NK-92 treated with Interleukin-12 subunit alpha and Interleukin-12 subunit beta, amount 100 ng/mL, for 24 hours (cell line): Measurements from ENCODE around the gene TMEM150A.
"Not testable (repeated sequence)": the region's sequence is repeated elsewhere in the genome, so short reads cannot be mapped to it uniquely, and the experiment has no call there.

Experiments used
- DNase-seq: peaks from one replicate; lab custom pipeline; 2025; lab: John Stamatoyannopoulos, UW

The TMEM150A gene

DNA sequence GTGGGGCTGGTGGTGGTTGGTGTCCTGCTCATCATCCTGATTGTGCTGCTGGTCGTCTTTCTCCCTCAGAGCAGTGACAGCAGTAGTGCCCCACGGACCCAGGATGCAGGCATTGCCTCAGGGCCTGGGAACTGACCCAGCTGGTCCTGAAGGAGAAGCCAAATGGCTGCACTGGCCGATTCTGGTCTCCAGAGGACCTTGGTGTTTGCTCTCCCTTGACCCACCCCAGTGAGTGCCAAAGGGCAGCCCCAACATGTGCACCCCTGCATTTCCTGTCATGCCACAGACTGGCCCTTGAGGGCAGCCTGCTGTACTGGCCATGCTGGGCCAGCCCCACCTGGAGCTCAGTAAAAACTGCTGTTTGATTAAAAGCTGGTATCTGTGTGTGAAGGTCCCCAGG lies 9.5 kb downstream of the TMEM150A start:
- DNase-seq, result no peak

DNA sequence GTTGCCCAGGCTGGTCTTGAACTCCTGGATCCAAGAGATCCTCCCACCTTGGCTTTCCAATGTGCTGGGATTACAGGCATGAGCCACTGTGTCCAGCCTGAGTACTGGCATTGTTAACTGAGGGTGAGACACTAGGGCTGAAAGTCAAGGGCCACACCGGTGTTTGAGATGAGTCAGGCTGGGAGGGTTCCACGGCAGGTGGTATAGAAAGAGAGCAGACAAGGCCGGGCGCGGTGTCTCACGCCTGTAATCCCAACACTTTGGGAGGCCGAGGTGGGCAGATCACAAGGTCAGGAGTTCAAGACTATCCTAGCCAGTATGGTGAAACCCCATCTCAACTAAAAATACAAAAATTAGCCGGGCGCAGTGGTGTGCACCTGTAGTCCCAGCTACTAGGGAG lies 10.2 kb downstream of the TMEM150A start:
- DNase-seq, result not testable (repeated sequence)

DNA sequence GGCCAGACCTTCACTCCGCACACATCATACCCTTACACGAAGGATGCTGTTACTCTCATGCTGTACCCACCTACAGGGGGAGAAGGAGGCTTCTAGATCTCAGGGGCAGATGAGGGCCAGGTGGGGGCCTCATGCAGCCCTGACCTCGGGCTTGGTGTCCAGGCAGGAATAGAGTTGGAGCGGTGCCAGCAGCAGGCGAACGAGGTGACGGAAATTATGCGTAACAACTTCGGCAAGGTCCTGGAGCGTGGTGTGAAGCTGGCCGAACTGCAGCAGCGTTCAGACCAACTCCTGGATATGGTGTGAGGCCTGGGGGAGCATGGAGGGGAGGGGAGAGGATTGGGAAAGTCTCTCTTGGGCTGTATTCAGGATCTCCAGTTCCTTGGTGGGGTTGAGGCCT lies 10.9 kb downstream of the TMEM150A start:
- no peak for DNase-seq

DNA sequence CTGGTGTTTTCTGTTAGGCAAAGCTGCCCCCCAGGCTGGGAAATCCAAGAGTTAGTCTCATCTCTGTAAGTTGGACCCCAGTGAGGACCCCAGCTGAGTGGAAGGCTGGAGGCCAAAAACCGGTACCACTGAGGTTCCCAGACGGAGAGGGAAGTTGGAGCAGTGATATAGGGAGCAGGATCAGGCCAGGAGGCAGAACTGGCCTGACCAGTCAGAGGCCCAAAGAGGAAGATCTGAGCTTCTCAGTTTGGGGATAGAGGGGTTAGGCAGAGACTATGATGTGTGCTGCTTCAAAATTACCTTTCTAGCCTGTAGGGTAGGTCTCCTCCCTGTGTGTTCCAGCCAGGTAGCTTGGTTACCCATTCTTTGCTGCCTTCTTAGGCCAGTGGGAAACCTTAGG lies 11.5 kb downstream of the TMEM150A start:
- no peak for DNase-seq

DNA sequence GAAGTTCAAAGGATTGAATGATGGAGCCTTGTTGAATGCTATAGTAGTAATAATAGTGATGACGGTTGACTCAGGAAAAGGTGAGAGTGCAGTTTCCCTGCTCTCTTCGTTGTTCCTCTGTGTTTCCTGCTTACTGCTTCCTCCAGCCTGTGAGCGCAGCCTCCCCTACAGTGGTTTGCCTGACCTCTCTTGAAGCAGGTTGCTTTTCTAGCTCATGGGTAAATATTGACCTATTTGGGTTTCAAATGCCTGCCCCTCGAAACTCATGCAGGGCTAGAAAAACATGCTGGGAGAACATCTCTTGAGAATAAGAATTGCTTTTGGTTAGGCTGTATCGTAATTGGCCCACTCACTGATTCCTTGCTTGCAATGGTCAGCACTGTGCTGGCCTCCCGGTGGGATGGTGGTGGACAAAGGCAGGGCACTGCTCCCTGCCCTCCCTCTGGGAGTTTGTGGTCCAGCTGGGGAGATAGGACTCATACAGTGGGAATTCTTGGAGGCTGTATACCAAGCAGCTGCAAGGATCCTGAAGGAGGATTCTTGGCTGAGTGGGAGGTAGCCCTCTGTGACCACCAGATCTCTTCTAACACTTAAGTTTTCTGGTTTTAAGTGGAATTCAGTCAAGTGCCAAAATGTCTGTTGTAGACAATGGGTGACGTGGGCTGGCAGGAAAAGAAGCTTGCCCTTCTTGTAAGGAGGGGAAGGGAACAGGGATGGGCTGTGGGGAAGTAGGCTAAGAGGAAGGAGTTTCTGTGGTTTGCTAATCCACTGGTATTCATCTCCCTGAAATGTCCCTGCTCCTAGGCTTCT lies 12.3 kb downstream of the TMEM150A start:
- DNase-seq, result no peak

DNA sequence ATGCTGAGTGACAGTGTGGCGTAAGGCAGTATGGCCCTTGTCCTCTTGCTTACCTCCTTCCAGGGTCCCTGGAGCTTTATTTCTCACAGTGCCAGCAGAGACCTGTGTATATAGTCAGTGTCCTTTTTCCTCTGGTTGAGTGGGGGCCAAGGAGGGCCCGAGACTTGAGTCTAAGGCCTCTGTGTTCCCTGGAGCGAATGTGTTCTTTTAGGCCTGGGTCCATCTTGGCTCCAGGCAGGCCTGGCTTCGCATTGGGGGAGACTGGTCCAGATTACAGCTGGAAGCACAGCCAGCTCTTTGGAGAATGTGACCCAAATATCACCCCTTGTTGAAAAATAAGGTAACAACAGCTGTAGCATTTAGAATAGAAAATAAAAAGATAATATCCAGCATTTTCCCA lies 13.3 kb downstream of the TMEM150A start:
- no peak for DNase-seq

DNA sequence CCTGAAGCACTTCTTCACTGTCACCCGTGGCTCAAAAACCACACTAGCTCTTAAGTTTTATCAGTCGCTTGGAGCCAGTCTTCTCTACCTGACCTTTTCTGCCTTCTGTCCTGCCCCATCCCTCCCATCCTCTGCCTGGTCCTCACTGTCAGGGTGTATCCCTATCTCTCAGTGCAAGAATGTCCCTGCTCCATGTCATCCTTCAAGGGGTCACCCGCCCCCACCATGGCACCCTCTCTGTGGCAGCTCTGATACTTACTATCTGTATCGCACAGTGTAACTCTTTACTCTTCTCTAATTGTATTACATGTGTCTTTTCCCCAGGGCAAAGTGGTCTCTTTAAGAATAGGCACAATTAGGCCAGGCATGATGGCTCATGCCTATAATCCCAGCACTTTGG lies 13.9 kb downstream of the TMEM150A start:
- DNase-seq, result no peak

DNA sequence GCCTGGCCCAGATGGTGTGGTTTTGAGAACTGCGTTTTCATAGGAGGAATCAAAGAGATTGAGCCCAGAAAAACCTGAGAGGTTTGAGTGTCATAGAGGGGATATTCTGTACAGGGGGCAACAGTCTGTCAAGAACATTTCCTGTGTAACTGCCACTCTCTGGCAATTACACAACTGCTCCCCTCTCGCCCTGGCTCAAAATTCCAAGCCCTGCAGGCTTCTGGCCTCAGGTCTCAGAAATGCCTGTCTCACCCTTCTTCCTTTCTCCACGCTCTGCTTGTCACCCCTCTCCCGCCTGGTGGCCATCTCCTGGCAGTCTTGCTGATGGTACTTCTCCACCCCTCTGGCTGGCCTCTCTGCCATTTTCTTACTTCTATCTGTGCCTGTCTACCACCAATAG lies 14.3 kb downstream of the TMEM150A start:
- no peak for DNase-seq

DNA sequence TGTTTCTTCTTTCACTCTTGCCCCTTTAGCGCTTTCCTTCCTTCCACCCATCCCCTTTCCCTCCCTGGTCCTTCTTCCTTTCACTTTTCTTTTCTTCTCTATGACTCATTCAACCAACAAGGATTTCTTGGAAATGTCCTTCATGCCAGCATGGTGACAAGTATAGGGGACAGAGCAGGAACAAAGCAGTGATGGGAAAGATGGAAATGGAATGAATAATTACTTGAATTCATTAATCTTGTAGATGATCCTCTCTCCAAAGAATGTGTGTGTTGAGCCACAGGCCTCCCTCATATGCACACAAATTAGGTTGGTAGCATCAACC lies 16.8 kb downstream of the TMEM150A start:
- DNase-seq, result no peak

DNA sequence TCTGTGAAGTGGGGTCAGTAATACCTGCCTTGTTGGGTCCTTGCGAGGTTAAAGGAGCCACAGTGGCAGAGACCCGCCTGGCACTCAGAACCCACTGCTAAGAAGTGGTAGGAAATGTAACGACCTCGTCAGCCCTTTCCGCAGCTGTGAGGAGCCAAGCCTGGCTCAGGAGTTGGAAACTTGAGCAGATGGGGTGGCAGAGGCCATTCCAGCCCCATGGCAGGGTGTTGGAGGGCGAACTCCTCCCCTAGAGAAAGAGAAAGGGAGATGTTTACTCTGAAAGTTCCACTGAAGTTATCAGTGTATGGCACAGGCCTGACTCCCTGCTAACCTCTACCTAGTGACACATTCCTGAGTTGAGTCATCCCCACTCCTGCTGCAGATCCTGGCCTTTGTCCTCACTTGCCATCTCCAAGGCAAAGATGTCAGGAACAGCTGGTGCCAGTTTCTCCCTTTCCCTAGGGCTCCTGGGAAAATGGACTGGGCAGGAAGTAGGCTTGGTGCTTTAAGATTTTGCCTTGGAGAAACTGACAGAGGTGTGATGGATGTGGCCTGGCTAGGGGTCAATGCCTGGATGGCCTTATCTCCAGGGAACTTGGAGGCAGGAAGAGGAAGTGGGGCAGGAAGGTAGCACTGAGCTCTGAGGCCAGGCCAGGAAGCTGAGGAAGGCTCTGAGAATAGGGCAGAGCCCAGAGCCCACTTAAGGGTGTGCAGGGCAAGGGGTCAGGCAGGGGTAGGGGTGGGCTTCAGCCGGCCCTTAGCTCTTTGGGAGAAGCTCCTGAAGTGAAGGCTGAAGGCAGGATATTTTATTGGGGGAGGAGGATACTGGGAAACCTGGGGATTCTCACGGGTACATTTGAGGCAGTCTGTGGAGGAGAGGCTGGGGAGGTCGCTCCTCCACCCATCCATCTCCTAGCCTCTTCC lies 17.4 kb downstream of the TMEM150A start:
- no peak for DNase-seq

DNA sequence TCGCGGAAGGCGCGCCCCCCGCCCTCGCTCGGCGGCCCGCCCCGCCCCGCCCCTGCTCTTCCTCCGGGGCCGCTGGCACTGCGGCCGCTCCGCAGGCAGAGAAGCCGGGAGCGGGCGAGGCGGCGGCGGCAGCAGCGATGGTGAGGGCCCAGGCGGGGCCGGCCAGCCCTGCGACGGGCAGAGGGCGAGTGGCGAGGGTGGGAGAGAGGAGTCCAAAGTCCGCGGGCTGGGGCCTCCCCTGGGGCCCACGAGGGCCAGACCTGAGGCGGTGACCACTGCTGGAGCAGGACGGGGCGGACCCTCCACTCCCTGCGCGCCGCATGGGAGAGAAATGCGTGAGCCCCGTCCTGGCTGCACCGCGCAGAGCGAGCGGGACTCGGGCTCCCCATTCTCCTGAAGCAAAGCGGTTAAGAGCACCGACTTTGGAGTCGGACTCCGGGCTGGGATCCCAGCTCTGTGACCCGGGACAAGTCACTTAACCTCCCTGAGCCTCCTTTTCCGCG lies 18.1 kb downstream of the TMEM150A start, which contains the start of gene VAMP5:
Gene VAMP5, plus strand, starts transcription at position 78 of the 503 bp plus-strand sequence. Its CDS starts 60 bp downstream, at position 138.
- DNase-seq, result no peak

DNA sequence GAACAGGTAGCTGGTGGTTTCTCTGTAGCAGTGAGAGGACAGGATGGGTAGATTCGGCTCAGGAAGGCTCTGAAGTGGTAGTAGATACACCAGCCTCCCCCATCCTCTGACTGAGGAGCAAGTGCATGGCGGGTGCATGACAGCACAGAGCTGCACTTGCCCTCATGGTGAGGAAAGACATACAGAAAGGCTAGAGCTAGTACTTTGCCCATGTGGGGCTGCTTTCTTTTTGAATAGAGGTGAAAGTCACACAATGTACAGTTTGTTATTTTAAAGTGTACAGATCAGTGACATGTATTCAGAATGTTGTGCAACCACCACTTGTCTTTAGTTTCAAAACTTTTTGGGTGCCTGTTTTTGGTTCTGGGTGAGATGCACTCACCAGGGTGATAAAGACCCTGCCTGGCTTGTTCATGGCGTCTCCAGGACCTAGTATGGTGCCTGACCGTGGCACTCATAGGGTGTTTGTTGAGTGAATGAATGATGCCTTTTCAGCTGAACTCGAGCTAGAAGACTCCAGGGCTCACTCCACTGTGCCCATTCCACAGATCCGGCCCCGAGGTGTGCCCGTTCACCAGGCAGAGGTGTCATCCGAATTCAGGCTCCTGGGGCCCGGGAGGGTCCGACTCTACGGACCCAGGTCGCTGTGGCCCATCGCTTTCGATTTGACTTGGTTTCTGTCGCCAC lies 18.7 kb downstream of the TMEM150A start:
- peak; percentile 25 for DNase-seq

DNA sequence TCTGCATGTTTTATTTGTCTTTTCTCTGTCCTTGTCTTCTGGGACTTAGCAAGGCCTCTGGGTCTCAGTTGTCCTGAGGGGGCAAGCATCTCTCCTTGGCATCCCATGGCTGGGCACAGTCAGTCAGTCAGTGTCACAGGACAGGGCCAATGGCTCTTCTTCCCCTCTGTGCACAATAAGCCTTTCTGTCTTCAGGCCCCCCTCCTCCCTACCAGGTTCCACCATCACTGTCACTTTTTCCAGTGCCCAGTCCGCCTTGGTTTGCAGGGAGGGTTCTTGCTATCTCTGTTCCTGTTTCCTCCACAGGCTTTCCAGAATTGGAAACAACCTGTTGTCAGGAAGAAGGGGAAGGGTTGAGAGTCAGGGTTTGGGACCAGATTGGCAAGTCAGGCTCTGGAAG lies 20.0 kb downstream of the TMEM150A start:
- no peak for DNase-seq

DNA sequence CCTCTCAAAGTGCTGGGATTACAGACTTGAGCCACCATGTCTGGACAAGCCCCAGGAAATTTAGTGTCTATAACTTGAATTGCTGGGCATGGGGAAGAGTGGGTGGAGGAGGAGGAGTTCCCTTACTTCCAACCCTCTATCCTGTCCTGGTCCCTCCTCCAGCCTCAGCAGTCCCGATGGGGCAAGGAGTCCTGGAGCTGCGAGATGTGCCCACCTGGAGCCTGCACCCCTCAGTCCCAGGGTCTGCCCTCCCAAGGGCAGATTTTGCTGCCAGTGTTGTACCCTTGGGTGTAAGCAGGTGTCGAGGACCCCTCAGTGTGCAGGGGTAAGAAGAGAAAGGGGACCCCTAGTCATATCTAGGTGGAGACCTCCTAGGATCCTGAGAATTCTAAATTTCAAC lies 22.3 kb downstream of the TMEM150A start:
- no peak for DNase-seq

DNA sequence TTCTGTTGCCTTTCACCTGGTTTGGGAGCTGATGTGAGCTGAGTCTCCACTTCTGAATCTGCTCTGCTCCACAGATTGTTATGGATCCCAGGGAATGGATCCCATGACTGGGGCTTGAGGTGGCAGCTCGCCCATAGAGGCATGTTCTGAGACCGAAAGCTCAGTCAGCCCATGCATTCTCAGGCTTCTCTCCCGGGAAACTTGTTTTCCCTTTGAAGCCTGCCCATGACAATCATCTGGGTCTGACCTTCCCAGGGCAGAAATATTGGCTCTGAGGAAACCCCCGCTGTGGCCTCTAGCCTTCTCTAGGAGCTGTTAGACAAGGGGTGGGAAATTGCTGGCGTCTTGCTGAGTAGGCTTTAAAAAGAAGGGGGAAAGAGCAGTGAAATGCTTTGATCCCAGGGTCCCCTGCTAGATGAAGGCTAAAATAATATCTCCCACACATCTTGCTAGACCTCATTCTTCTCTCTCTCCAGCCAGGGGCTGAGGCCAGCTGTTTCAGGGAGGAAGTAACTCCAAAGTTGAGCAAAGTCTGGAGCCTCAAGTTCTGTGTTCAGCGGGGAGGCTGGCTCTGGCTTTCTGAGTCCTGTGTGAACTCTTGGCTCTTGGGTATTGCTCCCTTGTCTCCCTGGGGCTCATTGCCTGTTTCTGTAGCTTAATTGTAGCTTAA lies 23.1 kb downstream of the TMEM150A start:
- no peak for DNase-seq

DNA sequence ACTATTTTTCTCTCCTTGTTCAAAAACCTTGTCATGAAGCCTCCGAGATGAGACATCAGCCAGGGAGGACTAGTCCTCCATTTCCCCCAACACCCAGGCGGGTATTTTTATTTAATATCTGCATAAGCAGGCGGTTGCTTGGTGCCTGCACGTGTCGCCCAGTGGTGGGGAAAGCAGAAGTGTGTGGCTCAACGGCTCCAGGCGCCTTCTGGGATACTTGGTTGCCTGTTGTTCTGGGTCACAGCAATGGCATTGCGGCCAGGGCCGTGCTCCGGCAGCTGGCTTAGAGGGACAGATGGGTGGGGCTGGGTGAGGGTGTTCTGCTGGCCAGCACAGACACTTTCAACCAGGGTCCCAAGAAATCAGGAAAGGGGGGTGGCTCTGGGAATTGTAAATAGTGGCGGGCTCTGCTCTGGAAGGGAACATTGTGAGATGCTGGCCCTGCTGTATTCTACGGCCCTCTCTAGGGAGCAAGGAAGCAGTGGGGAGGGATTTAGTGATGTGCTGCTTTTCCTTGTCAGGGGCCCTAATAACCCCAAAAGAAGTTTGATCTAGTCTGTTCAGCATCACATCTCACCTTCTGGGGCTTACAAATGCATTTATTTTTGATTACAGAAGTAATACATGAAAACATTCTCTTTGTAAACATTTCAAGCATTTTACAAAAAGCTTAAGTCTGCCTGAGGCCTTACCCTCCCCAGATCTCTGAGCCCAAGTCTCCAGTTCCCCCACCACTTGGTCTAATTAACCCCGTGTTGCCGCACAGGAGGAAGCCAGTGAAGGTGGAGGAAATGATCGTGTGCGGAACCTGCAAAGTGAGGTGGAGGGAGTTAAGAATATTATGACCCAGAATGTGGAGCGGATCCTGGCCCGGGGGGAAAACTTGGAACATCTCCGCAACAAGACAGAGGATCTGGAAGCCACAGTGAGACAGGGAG lies 24.0 kb downstream of the TMEM150A start:
- DNase-seq, result no peak

DNA sequence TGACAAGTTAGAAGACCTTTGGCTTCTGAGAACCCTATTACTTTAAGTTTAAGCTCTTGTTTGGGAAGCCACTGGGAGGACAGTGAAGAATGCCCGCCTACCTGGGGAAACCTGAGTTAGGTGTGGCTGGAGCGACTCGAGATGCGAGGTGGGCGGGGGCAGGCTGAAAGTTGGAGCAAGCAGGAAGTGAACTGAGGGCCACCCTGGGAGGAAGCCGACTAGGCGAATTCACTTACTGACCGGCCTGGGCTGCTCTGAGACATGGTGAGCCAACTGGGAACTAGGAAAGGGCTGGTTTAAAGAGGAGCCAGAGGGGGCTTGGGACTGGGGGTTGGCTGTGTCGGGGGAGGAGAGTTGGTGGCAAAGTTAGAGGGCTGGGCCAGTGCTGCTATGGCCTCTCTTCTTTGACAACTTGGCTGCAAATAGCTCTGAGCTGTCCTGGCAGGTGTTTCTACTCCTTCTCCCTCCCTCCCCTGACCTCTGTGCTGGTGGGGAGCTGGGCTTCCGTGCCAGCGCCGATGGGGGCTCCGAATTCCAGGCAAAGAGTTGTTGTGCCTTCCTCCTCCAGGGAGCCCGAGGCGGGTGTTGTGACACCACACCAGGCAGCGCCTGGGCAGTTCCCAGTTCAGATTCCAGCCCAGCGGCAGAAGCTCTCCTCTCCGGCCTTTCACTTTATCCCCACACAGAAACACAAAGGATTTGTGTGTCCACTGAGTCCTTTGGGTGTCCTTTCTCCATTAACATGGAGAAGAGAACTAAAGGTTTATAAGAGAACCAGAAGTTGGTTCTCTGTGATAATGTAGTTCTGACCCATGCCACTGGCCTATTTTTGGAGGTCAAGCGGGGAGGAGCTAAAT lies 24.9 kb downstream of the TMEM150A start, which contains the start of gene VAMP8:
Gene VAMP8, plus strand, starts transcription at position 201 of the 857 bp plus-strand sequence. Its CDS starts 61 bp downstream, at position 262.
- peak; percentile 32 for DNase-seq

DNA sequence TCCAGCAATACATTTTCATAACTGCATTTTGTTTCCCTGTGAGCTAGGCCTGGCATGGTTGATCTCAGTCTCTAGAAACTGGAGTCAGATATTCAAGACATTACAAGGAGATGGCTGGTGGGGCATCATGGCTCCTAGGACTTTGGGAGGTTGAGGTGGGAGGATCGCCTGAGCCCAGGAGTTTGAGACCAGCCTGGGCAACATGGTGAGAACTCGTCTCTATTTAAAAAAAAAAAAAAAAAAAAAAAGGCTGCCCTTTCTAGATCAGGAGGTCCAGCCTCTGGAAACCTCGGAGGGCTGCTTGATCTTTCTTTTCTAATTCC lies 25.5 kb downstream of the TMEM150A start:
- no peak for DNase-seq

DNA sequence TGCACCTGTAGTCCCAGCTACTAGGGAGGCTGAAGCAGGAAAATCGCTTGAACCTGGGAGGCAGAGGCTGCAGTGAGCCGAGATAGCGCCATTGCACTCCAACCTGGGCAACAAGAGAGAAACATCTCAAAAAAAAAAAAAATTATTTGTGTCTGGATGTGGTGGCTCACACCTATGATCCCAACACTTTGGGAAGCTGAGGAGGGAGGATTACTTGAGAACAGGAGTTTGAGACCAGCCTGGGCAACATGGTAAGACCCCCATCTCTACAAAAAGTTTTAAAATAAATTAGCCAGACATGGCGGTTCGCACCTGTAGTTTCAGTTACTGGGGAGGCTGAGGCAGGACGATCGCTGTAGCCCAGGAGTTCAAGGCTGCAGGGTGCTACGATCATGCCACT lies 26.8 kb downstream of the TMEM150A start:
- DNase-seq, result no peak

DNA sequence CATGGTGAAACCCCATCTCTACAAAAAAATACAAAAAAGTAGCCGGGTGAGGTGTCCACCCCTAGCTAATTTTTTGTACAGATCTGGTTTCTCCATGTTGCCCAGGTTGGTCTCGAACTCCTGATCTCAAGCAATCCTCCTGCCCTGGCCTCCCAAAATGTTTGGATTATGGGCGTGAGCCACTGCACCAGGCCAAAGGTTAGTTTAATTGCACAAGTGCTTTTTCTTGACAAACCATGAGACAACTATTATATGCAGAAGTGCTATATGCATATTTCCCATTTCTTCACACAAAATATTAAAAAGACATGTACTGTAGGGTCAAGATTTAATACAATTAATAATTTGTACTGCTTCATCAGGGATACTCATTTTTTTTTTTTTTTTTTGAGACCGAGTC lies 36.2 kb downstream of the TMEM150A start:
- no peak for DNase-seq
